Right ventricle myocardium superior (tissue), 1 donor: ENCODE data around the gene PHIP. TPM values are rescaled to one million over a fixed set of nuclear protein-coding genes. Genes with fewer than 3 reads are reported as not detected.
A peak's percentile ranks its signal among the peaks of the same experiment; 100 is the strongest.
"Not testable (repeated sequence)": the region's sequence is repeated elsewhere in the genome, so short reads cannot be mapped to it uniquely, and the experiment has no call there.

Source experiments
- ATAC-seq: fragments of 200-7000 bp; cut with Tn5 transposase; one replicate; pipeline ENCODE4 v1.9.1; 2020; ENCODE audit warnings: mild to moderate bottlenecking; ENCODE audit not compliant: poor library complexity
- DNase-seq: peaks from one replicate; pipeline ENCODE4 v3.0.0-alpha.2; 2020
- intact Hi-C: fragments of 100-400 bp; cut with DNase I; formaldehyde crosslinking; loops from one replicate; pipeline ENCODE4 v1.11.2; 2022
- long read RNA-seq: library from polyadenylated mRNA; unstranded; transcript quantifications from one replicate; pipeline ENCODE4 v2.0.0, GENCODE V29; 2021
- total RNA-seq: library from RNA; stranded (reverse); fragmentation: NEBNext Ultra II Directional; extraction: Animal tissue kit (Norgen Biotek cat#: 25700); gene quantifications from one replicate; pipeline ENCODE4 v1.2.1, GENCODE V29; 2021
- donor health status: DM: no; HTN: yes; CAD: no; lungs with severe emphysema.

The PHIP gene
- 13.3 TPM for total RNA-seq
- long read RNA-seq, full-length matches to known transcripts = 4 of 24 reads
- long read RNA-seq, partial matches to known transcripts = 15 of 24 reads
- long read RNA-seq, other reads (novel, unspliced or antisense) = 5 of 24 reads

DNA sequence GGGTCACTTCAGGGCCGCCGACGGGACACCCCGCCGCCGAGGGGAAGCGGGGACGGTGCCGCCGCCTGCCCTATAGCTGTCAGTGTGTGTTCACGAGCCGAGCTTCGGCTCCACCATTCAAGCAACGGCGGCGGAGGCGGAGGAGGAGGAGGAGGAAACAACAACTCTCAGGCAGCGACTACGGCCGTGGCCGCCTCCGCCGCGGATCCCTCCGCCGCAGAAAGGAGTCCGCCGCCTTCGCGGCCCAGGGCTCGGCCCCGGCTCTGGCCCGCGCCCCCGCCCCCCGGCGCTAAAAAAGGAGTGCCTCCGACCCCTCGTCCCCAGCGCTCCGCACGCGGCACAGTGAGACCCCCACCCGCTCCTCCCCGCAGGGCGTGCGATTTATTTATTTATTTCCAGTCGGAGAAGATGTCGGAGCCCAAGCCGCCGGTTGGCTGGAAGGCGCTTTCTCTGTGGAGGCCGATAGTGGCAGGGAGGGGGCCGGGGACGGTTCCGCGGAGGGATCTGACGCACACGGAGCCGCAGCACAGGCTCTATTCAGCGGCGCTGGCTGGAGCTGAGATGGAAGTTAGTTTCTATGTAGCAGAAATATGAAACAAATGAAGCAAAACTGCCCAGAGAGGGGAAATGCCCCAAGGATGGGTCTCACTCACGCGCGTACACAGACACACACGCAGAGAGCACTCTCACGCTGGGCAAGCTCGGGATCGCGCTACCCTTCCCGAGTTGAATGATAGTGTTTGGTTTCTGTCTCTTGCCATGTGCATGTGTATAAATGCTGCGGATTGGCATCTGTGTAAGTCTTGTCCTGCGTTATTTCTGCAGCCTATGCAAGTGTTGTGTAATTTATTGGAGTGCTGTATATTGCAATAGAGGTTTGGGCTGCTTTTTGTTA, at the start of gene PHIP:
Gene PHIP (minus strand): TSS at position 180 of the 895 bp plus-strand sequence. CDS start 186 bp downstream, outside the sequence.
- intact Hi-C loops = loop anchor here (5.0 kb wide), 1 partner anchor 154 kb away; the partner anchor contains the start of gene HMGN3
- ATAC-seq = peak; percentile 95
- peak; percentile 96 for DNase-seq

DNA sequence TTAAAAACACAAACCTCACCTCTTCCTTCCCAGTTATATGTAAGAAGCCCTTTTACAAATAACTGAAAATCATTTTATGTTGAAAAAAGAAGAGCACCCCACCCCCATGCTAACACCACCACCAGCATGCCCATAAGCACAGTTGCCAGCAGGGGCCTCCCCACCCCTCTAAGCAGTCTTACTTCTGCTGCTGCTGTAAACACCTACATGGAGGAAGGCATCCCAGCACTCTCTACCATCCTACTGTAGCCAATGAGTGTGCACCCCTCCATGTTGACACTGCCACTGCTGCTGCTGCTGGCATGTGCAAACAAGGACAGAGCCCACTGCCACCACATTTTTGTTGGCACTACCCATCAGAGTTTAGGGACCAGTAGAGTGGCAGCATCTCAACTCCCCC, 49.6 kb upstream of the PHIP start:
- intact Hi-C loops = no loop called here
- no peak for ATAC-seq

DNA sequence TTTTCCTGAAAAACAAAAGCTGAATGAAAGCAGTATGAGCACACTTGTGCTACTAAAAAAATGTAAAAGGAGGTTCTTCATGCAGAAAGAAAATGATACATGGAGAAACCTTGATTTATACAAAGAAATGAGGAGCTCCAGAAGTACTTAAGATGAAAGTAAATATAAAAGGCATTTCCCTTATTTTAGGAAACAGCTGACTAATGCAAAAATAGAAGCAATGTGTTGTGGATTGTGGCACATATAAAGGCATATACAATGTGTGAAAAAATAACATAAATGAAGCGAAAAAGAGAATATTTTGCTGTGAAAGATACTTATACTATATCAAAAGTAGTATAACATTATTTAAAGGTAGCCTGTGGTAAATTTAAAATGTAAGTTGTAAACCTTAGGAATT, 41.2 kb upstream of the PHIP start:
- intact Hi-C loops = no loop called here
- ATAC-seq = no peak
- no peak for DNase-seq

More for the DNA sequence above, 49.6 kb upstream of the PHIP start:
- DNase-seq = no peak

DNA sequence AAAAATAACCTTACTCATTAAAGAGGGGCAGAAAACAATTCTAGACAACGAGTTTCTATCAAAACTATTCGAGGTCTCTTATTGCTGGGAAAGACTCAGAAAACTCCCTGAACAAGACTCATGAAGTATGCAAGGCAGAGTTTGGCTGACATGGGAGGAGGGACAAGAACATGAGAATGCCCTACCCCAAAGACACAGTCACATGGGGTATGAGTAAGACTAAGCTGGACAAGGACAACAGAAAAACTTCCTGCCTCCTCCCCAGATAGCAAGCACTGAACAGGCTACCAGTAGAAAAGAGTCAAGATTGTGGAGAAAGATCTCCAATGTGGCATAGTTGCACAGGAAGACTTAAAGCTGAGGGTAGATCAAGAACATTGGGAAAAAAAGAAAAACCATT, 39.7 kb upstream of the PHIP start:
- intact Hi-C loops = no loop called here
- ATAC-seq = no peak
- no peak for DNase-seq

DNA sequence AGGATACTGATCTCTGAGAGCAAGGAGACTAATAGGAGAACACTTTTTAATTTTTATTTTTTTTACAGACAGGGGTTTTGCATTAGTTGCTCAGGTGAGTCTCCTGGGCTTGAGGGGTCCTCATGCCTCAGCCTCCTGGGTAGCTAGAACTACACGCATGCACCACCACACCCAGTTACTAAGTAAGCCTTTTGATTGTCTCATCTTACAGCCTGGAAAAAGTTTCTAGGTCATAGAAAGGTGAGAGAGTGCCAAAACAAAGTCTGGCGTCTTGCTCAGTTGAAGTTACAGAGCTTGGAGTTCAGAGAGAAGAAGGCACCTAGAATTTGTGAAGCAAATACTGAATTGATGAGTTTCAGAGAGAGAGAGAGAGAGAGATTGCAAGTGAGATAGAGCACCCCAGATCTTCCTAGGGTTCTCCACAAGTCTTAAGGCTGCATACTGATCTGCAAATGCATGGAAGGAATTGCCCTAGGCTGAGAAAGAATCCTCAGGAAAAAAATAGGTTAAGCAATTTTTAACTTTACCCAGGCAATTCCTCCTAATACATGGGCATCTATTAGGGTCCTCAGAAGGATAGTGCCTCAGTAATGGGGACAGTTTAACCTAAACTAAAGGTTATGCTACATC, 37.6 kb upstream of the PHIP start:
- intact Hi-C loops = no loop called here
- ATAC-seq (no peak), DNase-seq (no peak)

DNA sequence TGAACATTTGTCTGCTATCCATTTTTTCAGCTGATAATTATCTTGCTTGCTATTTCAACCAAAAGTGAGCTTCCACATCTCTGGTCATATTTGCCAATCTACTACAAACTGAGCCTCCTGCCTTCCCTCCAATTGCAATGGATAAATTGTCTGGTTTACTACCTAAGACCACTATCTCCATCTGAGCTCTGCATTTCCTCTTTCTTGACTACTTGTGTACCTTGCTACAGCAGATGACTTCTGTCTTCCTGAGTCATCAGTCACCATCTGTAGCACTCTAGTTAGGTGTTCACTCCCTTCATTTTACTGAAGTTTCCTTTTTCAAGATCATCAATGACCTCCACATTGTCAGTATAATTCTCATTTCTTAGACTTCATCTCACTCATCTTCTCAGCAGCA, 33.5 kb upstream of the PHIP start:
- intact Hi-C loops = no loop called here
- ATAC-seq (no peak), DNase-seq (no peak)

DNA sequence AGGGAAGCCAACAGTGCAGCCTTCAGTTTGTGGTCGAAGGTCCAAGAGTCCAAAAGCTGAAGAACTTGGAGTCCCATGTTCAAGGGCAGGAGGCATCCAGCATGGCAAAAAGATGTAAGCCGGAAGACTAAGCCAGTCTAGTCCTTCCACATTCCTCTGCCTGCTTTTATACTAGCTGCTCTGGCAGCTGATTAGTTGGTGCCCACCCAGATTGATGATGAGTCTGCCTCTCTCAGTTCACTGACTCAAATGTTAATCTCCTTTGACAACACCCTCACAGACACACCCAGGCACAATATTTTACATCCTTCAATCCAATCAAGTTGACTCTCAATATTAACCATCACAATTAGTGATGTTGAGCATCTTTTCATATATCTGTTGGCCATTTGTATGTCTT, 23.1 kb upstream of the PHIP start:
- DNase-seq (no peak), ATAC-seq (no peak)

DNA sequence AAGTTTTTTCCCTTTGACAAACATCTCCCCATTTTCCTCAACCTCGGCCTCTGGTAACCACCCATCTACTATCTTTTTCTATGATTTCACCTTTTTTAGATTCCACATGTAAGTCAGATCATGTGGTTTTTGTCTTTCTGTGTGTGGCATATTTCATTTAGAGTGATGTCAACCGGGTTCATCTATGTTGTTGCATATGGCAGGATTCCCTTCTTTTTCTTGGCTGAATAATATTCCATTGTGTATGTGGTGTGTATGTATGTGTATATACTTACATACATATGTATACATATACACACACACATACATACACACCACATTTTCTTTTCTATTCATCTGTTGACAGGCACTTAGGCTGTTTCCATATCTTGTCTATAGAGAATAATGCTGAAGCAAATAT, 22.2 kb upstream of the PHIP start:
- ATAC-seq (no peak), DNase-seq (no peak)
- intact Hi-C loops = no loop called here

More for the DNA sequence above, 23.1 kb upstream of the PHIP start:
- intact Hi-C loops = no loop called here

DNA sequence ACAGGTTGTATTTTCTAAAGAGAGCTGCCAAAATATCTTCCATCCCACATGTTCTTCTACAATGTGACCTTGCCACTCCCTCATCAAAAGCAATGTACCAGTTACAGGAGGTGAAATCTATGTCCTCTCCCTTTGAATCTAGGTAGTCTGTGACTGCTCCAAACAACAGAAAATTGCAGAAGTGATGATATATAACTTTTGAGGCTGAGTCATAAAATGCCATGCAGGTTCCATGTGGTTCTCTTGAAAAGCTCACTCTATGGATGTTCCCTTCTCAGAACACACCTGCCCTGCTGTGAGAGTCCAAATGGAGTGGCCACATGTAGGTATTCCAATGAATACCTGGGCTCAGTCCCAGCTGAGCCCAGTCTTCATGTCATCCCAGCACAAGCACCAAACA, 16.9 kb upstream of the PHIP start:
- intact Hi-C loops = no loop called here
- ATAC-seq = no peak

DNA sequence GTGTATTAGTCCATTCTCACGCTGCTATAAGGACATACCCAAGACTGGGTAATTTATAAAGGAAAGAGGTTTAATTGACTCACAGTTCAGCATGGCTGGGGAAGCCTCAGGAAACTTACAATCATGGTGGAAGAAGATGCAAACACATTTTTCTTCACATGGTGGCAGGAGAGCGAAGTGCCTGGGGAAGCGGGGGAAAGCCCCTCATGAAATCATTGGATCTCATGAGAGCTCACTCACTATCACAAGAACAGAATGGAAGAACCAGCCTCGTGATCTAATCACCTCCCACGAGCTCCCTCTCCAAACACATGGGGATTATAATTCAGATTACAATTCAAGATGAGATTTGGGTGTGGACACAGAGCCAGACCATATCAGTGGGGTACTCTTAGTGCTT, 13.7 kb upstream of the PHIP start:
- intact Hi-C loops, DNase-seq, ATAC-seq: not testable (repeated sequence)

More for the DNA sequence above, 16.9 kb upstream of the PHIP start:
- DNase-seq = no peak

DNA sequence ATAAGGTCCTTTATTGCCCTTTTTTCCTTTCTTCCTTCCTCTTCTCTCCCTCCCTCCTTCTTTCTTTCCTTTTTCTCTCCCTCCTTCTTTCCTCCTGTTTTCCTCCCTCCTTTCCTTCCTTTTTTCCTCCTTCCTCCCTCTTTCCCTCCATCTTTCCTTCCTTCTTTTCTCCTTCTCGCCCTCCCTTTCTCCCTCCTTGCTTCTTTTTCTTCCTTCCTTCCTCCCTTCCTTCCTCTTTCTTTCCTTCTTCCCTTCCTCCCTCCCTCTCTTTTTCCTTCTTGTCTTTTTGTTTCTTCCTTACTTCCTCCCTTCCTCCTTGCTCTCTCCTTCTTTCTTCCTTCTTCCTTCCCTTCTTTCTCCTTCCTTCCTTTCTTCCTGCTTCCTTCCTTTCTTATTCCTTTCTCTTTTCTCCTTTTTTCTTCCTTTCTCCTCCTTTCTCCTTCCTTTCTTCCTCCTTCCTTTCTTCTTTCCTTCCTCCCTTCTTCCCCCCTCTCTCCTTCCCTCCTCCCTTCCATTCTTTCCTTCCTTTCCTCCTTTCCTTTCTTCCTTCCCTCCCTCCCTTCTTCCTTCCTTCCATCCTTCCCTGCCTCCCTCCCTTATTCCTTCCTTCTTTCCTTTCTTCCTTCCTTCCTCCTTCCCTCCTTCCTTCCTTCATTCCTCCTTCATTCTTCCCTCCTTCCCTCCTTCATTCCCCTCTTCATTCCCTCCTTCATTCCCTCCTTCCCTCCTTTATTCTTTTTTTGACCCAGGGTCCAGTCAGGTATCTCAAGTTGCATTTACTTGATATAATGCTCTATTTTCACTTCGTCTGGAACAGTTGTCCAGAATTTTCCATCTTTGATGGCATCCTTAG, 11.7 kb upstream of the PHIP start:
- ATAC-seq (no peak), DNase-seq (no peak)
- intact Hi-C loops = loop anchor here (10.0 kb wide), 1 partner anchor 445 kb away; the partner anchor contains the start of gene LCA5

DNA sequence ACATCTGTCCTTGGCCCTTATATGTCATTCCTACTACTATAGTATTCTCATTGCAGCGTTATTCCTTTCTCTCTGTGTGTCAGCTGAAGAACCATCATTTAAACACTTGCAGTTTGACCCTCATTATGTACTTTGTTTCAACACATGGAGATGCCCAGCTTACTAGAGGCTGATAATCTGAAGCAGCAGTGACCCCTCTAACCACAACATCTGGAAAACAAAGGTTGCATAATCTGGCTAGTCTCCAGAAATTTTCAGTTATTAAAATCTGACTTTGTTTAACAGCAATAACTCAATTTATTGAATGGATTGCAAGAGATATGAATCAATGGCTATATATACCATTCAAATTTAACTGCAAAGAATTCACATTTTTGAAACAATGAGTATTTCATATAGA, 6.6 kb upstream of the PHIP start:
- no peak for DNase-seq
- intact Hi-C loops = loop anchor here (10.0 kb wide), 1 partner anchor 450 kb away; the partner anchor contains the start of gene LCA5
- ATAC-seq = no peak

DNA sequence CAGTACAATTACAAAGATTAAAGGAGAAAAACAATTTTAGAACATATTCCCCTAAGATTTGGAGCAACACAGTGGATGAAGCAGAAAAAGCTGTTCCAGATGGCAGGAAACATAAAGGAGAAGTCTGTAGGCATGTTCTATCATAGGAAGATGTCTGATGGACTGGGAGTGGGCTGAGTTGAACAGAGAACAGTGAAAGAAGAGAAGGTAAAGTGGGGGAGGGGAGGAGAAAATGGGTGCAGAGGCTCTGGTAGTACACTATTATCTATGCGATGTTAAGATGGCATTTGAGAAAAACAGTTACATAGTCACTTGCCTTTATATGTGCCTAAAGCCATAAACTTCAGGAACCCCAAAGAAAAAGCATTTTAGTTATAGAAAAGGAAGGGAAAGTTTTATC, 4.2 kb upstream of the PHIP start:
- no peak for ATAC-seq
- intact Hi-C loops = loop anchor here (10.0 kb wide), 1 partner anchor 452 kb away; the partner anchor contains the start of gene LCA5
- no peak for DNase-seq

DNA sequence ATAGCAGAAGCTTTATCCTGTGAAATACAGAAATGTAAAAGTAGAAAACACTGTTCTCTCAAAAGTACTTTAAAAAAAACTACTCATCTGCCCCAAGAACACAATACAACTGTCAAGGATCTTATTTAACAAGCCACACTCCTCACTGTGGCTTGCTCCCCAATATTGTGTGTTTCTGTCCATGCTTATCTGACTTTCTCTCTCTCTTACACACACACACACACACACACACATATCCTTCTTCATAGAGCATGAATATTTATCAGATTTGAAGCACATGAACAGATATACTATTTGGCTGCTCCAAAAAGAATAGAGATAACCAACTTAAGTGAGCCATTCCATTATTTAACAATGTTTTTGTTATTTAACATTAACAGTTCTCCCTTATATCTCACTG, 3.6 kb upstream of the PHIP start:
- DNase-seq (no peak), ATAC-seq (no peak)
- intact Hi-C loops = loop anchor here (10.0 kb wide), 1 partner anchor 453 kb away; the partner anchor contains the start of gene LCA5

DNA sequence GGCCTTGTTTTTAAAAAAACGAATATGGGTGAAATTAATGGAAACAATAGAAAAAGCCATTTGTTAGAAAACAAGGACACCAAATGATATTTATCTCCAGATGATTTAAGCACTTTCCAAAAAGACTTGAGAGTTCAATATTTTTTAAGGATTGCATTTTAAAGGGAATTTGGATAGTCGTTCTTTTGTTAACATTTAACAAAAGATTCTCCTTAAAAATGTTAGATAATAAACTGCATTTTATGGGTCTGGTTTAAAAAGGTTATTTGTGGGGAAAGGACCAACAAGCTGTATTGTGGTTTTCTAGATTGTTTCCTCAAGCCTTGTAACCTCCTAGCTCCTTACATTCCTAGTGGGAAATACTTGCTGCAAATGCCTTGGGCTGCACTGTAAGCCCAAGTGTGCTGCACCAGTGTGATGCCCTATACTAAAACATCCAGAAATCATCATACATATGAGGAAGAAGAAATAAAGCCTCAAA, 1.5 kb upstream of the PHIP start:
- intact Hi-C loops = loop anchor here (5.0 to 10.0 kb wide), 2 partner anchors 153 to 455 kb away; partner anchors contain the start of genes HMGN3 and LCA5
- ATAC-seq (no peak), DNase-seq (no peak)

DNA sequence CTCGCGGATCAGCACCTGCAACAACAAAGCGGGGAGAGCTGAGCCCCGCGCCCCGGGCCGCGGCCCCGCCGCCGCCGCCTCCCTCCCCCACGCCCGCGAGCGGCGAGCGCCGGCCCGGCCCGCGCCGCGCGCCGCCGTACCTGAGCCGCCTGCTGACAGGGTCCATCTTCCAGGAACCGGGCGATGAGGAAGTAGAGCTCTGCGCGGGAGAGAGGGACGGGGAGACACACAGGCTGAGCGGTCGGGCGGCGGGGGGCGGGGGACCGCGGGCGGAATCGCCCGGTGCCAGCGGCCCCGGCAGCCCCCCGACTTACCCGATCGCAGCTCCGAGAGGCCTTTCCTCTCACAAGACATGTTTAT, 359 bp downstream of the PHIP start:
- ATAC-seq (peak; percentile 28), DNase-seq (peak; percentile 62)
- intact Hi-C loops = loop anchor here (5.0 kb wide), 1 partner anchor 155 kb away; the partner anchor contains the start of gene HMGN3

DNA sequence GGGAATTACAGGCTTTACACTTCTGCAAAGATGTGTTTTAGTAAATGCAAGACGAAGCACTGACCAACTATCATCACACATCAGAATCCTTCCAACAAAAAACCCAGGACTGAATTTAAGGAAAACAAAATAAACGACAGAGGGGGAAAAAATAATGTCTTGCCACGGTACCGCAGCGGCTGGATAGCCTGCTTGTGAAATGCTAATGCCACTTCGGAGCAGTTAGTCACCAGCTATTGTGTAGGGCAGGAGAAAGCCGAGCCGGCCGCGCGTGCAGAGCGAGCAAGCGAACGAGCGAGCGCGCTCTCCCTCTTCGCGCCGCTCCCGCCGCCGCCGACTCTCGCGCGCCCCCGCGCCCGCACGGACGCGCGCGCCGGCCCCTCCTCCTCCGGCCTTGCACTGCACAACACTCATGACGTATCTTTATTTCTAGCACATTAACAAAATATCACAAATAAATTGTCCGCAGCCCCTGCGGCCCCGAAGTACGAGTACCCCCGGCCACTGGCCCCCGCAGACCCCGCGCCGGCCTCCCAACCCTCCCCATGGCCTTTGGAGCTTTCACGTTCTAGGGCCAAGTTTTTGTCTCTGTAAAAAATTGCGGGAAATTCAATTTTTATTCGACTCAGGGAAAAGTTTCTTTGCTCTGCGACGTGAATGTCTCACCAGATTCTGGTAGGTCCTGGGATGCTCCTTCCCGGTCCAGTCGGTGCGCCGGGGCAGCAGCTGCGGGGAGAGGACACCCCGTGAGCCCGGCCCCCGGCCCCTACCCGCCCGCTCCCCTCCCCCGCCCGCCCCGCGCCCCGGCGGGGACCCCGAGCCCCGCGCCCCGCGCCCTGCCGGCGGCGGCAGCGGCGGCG, 1.0 kb downstream of the PHIP start:
- intact Hi-C loops = loop anchor here (5.0 kb wide), 1 partner anchor 155 kb away; the partner anchor contains the start of gene HMGN3
- ATAC-seq (peak; percentile 84), DNase-seq (peak; percentile 96)
